ENCODE measurements around the gene ECEL1. TPM values are rescaled to one million over a fixed set of nuclear protein-coding genes. Genes with fewer than 3 reads are reported as not detected.
A peak's percentile ranks its signal among the peaks of the same experiment; 100 is the strongest.
"Not testable (repeated sequence)": the region's sequence is repeated elsewhere in the genome, so short reads cannot be mapped to it uniquely, and the experiment has no call there.

Gene ECEL1
- total RNA-seq, 4 donors from 2014 or later = 1.9 to 10.8 TPM; not detected in 2

DNA sequence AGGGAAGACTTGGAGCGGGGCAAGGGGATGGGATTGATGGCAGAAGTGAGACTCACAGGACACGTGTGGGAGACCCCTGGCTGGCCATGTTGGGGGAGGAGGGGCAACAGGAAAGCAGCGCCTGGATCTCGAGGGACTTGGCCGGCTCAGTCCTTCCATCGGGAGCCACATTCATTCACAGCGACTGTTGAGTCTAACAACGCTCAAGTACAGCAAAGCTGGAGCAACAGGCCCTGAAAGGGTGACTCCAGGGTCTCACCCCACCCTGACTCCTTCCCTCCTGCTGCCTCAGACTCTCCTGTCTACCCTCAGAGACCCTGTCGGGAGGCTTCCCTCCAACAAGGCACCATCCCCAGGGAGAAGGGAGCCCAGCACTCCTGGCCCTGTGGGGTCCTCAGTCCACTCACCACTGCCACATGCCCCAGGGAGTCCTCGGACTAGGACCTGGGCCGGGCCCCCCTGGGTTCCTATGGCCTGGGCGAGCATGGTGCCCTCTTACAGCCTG is 46.4 kb downstream of the ECEL1 start:
- Histone ChIP-seq H3K4me1 (no peaks in the 10 kb centered on the region), H3K9me3 (no peaks in the 10 kb centered on the region), H3K4me3 (no peak overlapping the region), H3K36me3 (no peaks in the 10 kb centered on the region), H3K27me3 (no peaks in the 10 kb centered on the region), H3K27ac (no peak overlapping the region)
- intact Hi-C loops (cut with DNase I; ENCODE audit: low total_unique reads) = no loop called here
- TF ChIP-seq, protein P1, sequence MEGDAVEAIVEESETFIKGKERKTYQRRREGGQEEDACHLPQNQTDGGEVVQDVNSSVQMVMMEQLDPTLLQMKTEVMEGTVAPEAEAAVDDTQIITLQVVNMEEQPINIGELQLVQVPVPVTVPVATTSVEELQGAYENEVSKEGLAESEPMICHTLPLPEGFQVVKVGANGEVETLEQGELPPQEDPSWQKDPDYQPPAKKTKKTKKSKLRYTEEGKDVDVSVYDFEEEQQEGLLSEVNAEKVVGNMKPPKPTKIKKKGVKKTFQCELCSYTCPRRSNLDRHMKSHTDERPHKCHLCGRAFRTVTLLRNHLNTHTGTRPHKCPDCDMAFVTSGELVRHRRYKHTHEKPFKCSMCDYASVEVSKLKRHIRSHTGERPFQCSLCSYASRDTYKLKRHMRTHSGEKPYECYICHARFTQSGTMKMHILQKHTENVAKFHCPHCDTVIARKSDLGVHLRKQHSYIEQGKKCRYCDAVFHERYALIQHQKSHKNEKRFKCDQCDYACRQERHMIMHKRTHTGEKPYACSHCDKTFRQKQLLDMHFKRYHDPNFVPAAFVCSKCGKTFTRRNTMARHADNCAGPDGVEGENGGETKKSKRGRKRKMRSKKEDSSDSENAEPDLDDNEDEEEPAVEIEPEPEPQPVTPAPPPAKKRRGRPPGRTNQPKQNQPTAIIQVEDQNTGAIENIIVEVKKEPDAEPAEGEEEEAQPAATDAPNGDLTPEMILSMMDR (IDR thresholded peaks at IDR 0.05) = no peak
- no peak for TF ChIP-seq POLR2A (IDR thresholded peaks at IDR 0.05)
- no peak for DNase-seq

GRCh38 chr2:232440220-232441018 is 47.2 kb downstream of the ECEL1 start:
- DNase-seq = peak; percentile 63 to 78
- H3K27me3 ChIP-seq; H3K27ac ChIP-seq; intact Hi-C loops (cut with DNase I; ENCODE audit: low total_unique reads); H3K4me1 ChIP-seq; H3K36me3 ChIP-seq; H3K4me3 ChIP-seq; H3K9me3 ChIP-seq: not testable (repeated sequence)
- TF ChIP-seq, protein P1 (IDR thresholded peaks at IDR 0.05) = peak; percentile 76 to 89 (median 84)

DNA sequence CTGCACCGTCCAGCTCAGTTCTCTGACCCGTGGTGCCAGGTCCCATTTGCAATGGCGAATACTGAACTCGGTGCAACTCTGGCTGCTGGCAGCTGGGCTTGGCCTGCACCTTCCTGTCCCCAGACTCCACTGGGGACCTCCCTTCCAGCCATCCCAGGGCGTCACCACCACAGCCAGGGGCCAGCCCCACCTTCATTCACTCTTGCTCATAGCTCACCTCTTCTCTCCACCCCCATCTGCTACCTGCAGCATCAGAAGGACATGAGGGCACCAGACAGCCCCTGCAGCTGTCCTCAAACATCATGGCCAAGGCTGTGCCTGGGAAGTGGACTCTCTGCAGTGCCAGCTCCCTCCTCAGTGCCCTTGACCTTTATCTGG is 47.9 kb downstream of the ECEL1 start:
- no peaks in the 10 kb centered on the region for H3K9me3 ChIP-seq
- no peak for TF ChIP-seq POLR2A (IDR thresholded peaks at IDR 0.05)
- TF ChIP-seq, protein P1 (IDR thresholded peaks at IDR 0.05) = peak in 1 of 4 experiments; percentile 2
- H3K27me3 ChIP-seq = no peaks in the 10 kb centered on the region
- no peak for DNase-seq
- no peak overlapping the region for H3K4me3 ChIP-seq
- H3K27ac ChIP-seq = no peak overlapping the region
- H3K4me1 ChIP-seq = no peaks in the 10 kb centered on the region
- intact Hi-C loops (cut with DNase I; ENCODE audit: low total_unique reads) = loop anchor here (2.0 kb wide), 1 partner anchor 533 kb away; no protein-coding TSS in a partner anchor
- H3K36me3 ChIP-seq = no peaks in the 10 kb centered on the region

- Histone ChIP-seq H3K4me3 (no peak overlapping the region), H3K9me3 (no peaks in the 10 kb centered on the region), H3K27me3 (no peaks in the 10 kb centered on the region), H3K4me1 (no peaks in the 10 kb centered on the region), H3K27ac (no peak overlapping the region), H3K36me3 (no peaks in the 10 kb centered on the region)
- TF ChIP-seq POLR2A (IDR thresholded peaks at IDR 0.05) = no peak
- TF ChIP-seq, protein P1 (IDR thresholded peaks at IDR 0.05) = peak in 3 of 4 experiments; percentile 4 to 30 (median 9)
- no peak for DNase-seq
- intact Hi-C loops (cut with DNase I; ENCODE audit: low total_unique reads) = loop anchor here (2.0 kb wide), 1 partner anchor 532 kb away; no protein-coding TSS in a partner anchor
These were observed 48.5 kb downstream of the ECEL1 start for GRCh38 chr2:232438951-232439757.

Data from uterus (tissue), 4 donors.